Stomach (tissue), 4 donors: ENCODE results near the gene SHANK2.

Experiments used
- CTCF ChIP-seq, 7 experiments: fragments of 450-650 bp in 4 of 7; fragments of 200-600 bp in 3 of 7; sonication (generic) in 3 of 7; IDR thresholded peaks; one replicate each; pipeline ENCODE4 v1.5.1; 2016 to 2019; ENCODE audit warnings: antibody characterized with exemption in 7 of 7, control low read depth in 2 of 7, mild to moderate bottlenecking in 1 of 7
- EP300 ChIP-seq: sonication (generic); formaldehyde crosslinking; IDR thresholded peaks from one replicate; pipeline ENCODE4 v1.6.1; 2017; ENCODE audit warnings: antibody characterized with exemption
- POLR2A ChIP-seq, 4 donors: fragments of 450-650 bp; IDR thresholded peaks; one replicate each; pipeline ENCODE4 v1.6.1; 2016; ENCODE audit warnings: antibody characterized with exemption in 4 of 4, control low read depth in 2 of 4, mild to moderate bottlenecking in 1 of 4, moderate library complexity in 1 of 4
- POLR2AphosphoS5 ChIP-seq, 3 donors: sonication (generic); formaldehyde crosslinking; IDR thresholded peaks; one replicate each; pipeline ENCODE4 v1.6.1; 2016; ENCODE audit warnings: antibody characterized with exemption in 3 of 3

GRCh38 chr11:71215425-71215965, 36.9 kb downstream of the SHANK2 start:
- TF ChIP-seq CTCF (IDR thresholded peaks at IDR 0.05) (no peak), EP300 (no peak), POLR2A (IDR thresholded peaks at IDR 0.05) (no peak), POLR2AphosphoS5 (IDR thresholded peaks at IDR 0.05) (no peak)
